HG02870 (cell line): ENCODE results near the gene SMAD1.

Experiments used
- ATAC-seq: cut with Tn5 transposase; IDR thresholded peaks from one replicate; pipeline ENCODE4 v1.9.1; 2021; ENCODE audit warnings: mild to moderate bottlenecking, moderate library complexity; ENCODE audit not compliant: unreplicated experiment

SMAD1 gene

GRCh38 chr4:145488310-145488709 lies 6.7 kb downstream of the SMAD1 start:
- ATAC-seq: no peak

DNA sequence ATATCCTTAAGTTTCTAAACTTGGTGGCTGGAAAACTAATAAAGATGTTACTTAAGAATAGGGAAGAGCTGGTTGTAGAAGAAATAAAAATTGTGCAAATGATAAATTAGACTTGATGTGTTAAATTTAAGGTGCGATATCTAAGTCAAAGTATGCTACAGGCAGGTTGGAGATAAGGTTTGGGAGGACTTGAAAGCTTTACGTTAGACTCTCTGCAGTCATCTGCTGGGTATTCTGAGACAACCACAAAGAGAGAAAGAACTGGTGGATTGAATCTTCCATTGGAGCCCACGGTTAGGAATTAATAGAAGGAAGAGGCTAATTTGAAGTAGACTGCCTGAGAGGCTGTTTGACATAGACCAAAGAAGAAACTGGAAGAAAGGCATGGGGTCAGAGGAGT lies 7.9 kb downstream of the SMAD1 start:
- ATAC-seq: no peak

GRCh38 chr4:145490361-145490760 lies 8.7 kb downstream of the SMAD1 start:
- ATAC-seq: no peak

DNA sequence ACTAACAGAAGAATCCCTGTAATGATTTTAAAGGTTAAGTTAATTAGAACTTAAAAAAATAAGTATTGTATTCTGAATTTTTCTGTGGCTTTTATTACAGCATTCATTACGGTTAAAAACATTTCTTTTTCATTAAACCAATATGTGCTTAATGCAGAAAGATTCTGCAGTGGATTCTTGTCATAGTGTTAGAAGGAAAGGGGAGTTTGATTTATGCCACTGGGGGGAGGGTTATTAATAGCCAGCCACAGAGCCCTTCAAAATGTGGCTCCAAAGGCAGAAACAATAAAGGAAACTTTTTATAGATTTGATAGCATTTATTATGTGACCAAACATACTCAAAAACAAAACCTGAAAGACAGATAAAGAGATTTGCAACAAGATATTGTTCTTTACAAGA lies 9.1 kb downstream of the SMAD1 start:
- ATAC-seq: no peak

DNA sequence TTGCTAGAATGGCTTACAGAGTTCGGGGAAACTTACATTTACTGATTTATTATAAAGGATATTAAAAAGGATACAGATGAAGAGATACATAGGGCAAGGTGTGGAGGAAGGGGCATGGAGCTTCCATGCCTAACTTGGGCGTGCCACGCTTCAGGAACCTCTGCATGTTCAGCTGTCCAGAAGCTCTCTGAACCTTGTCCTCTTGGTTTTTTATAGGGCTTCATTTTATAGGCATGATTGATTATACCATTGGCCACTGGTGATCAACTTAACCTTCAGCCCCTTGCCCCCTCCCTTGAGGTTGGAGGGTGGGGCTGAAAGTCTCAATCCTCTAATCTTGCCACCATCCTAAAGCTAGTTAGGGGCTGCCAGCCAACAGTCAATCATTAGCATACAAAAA lies 10.7 kb downstream of the SMAD1 start:
- ATAC-seq: no peak

GRCh38 chr4:145493166-145493565 lies 11.5 kb downstream of the SMAD1 start:
- ATAC-seq: no peak

GRCh38 chr4:145494666-145495270 lies 13.1 kb downstream of the SMAD1 start:
- no peak for ATAC-seq

GRCh38 chr4:145496292-145496691 lies 14.6 kb downstream of the SMAD1 start:
- no peak for ATAC-seq

DNA sequence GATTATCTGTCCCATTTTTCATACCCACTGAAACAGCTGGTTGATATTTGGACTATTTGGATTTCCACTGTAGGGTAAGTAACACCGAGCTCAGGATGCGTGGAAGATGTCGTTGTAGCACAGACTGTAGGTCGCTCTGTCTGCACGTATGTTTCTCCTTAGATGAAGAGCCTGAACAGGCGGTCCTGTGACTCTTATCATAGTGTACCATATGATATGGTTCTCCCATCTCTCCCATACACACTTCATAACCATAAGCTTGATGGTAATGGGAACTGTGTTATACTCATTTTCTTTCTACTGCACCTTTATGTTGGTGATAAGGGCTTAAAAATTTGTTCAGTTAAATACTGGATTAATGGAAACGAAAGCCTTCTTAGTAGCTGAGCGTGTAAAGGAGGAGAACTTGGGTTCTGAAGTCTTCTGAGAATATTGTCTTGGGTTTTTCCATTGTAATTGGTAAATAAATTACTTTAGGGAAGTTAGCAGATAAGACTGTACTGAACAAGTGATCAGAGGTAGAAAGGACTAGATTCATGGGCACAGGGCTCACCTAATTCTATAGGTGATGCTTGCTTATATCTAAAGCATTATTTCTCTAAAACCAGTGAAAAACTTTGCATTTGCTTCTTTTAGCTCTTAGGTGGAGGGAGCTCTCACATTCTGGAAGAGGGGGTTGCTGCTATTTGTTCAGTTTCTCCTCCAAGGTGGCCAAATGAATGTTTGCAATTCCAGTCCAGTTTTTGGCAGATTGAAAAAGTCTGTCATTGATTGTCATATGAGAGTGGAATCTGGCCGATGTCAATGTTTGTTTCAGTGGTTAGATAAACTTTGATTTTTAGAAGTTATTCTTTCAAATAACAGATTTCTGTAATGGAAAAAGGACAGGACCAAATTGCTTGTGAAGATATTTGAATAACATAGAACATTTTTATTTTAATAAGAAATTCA lies 15.8 kb downstream of the SMAD1 start:
- no peak for ATAC-seq

DNA sequence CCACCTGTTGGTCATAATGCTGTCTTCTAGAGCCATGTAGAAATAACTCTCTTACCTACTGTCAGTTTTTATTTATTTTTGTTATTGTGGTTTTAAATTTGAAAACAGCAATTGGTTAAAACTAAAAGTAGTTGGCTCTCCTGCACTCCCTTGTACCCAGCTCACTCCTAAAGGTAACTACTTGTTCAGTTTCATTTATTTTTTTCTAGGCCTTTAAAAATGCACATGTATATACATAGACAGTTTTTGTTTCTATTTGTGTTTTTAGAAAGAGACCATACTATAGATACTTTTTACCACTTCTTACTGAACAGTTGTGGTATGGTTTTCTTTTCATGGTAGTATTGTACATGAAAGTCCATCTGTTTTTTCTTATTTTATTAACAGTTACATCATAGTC lies 16.8 kb downstream of the SMAD1 start:
- ATAC-seq: peak; percentile 64

- ATAC-seq: peak; percentile 47
Measured at GRCh38 chr4:145501051-145501660, 19.5 kb downstream of the SMAD1 start.

GRCh38 chr4:145502809-145503208 lies 21.2 kb downstream of the SMAD1 start:
- no peak for ATAC-seq

DNA sequence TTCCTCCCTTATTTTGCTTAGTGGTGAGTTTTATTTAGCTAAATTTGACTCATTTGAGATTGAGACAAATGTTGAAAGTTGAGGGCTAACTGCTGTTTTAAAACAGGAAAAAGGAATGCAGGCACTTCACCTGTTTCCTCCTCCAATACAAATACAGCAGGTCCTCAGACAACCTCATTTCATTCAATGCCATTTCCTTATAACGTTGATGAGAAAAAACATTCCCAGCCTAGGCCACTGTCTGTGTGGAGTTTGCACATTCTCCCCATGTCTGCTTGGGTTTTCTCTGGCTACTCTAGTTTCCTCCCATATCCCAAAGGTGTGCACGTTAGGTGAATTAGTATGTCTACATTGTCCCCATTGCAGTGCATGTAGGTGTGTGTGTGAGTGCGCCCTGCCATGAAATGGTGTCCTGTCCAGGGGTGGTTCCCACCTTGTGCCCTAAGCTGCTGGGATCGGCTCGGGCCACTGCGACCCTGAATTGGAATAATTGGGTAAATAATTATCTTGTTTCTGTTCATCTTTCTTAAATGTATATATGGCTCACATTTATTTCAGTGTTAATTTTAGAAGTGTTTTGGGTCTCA lies 21.9 kb downstream of the SMAD1 start:
- ATAC-seq: no peak

- ATAC-seq: no peak
Measured at GRCh38 chr4:145505995-145506394, 24.3 kb downstream of the SMAD1 start.

GRCh38 chr4:145507636-145508035 lies 26.0 kb downstream of the SMAD1 start:
- no peak for ATAC-seq

DNA sequence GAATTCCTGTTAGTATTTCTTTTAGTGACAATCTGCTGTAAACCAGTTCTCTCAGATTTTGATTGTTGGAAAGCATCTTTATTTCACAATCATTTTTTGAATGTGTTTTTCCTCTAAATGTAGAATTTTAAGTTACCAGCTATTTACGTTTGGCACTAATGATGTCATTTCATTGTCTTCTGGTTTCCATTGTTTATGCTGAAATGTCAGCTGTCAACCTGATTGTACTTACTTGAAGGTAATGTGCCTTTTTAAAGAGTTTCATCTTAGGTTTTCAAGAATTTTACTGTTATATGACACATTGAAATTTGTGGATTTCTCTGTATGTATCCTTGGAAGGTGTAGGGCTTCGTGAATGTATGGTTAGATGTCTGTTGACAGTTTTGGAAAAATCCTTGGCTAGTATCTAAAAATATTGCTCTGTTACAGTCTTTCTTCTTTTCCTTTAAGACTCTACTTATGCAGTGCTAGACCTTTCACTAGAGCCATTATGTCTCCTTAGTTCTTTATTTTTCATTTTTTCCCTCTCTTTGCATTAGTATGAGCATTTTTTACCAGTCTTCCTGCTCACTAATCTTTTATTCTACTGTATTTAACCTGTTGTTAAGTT lies 30.4 kb downstream of the SMAD1 start:
- ATAC-seq: no peak

GRCh38 chr4:145513020-145513621 lies 31.5 kb downstream of the SMAD1 start:
- no peak for ATAC-seq

DNA sequence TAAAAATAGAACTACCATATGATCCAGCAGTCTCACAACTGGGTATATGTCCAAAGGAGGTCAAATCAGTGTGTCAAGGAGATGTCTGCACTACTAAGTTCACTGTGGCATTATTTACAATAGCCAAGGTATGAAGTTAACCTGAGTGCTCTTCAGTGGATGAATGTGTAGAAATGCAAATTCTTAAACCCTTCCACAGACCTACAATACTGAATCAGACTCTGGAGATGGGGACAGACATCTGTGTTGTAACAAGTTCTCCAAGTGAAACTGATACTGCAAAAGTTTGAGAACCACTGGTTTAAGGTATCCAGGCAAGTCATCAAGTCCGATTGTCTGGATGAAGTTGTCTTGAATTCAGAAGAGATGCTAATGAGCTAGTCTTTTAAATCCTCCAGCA lies 38.5 kb downstream of the SMAD1 start:
- ATAC-seq: no peak

DNA sequence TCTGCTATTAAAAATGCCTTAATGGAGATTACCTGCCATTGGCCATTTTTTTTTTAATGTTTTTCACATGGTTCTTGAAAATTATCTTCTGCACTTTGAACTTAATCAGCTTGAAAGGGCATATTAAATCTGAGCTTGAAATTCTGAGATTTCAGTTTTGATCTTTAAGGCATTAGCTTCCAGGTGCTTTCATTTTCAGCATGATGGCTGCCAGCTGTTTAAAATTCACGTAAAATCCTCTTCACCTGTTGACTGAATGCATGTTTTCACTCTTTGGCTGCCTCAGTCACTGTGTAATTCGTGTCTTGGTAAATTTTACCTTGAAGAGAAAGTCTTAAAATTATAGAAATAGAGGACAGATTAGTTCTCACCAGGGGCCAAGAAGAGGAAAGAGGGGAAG lies 39.6 kb downstream of the SMAD1 start:
- ATAC-seq: no peak

- ATAC-seq: no peak
Measured at GRCh38 chr4:145523117-145523516, 41.5 kb downstream of the SMAD1 start.

DNA sequence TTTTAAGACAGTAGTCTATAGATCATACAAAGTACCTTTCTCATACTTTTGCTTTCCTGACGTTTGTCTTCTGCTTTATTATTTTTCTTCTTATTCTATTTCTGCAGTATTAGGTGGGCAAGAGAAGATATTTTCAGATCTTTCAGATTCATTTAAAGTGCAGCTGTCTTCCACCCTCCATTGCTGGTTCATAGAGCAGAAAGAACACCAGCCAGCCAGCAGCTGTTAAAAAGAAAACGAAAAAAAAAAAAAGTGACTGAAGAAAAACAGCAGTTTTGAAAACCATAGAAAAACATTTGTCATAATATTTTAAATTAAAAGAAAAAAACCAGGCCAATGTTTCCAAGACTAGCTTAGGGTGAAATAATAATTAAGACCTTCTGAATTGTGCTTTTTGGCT lies 42.9 kb downstream of the SMAD1 start:
- no peak for ATAC-seq
